GM18858 (cell line): ENCODE measurements around the gene URI1.
A peak's percentile ranks its signal among the peaks of the same experiment; 100 is the strongest.
"Not testable (repeated sequence)": the region's sequence is repeated elsewhere in the genome, so short reads cannot be mapped to it uniquely, and the experiment has no call there.

Experiments used
- ATAC-seq: cut with Tn5 transposase; IDR thresholded peaks from one replicate; pipeline ENCODE4 v1.9.1; 2021; ENCODE audit not compliant: unreplicated experiment

URI1 gene

DNA sequence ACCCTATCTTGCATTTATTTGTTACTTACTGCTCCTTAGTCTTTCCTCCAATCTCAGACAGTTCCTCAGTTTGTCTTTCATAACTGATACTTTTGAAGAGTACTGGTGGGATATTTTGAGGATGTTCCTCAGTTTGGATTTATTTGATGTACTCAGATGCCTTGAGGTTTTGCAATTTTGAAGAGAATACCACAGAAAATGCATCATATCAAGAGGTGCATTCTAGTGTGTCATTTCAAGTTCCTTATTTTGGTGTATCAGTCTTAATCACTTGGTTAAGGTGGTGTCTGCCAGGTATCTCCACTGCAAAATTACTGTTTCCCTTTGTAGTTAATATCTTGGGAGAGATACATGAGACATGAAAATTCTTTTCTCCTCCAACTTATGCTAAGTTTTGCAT lies 75.1 kb downstream of the URI1 start:
- peak; percentile 82 for ATAC-seq

DNA sequence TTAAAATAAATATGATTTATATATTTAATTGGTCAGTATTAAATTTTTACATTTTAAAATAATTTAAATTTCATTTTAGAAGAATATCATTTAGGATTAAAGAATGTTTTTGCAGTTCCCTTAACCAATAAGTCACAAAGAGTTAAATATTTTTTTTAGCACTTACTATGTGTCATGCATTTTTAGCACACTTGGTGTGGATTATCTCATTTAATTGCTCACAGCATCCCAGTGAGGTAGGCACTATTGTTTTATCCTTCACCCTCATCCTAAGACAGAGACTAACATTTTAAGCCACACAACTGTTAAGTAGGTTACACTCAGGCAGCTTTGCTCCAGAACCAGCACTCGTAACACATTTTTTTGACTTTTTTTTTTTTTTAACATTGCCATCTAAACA lies 78.2 kb downstream of the URI1 start:
- no peak for ATAC-seq

- no peak for ATAC-seq
Observed at GRCh38 chr19:30022659-30023058, 80.6 kb downstream of the URI1 start.

- no peak for ATAC-seq
Observed at GRCh38 chr19:30023330-30023729, 81.3 kb downstream of the URI1 start.

GRCh38 chr19:30024091-30024490 lies 82.1 kb downstream of the URI1 start:
- ATAC-seq = no peak

DNA sequence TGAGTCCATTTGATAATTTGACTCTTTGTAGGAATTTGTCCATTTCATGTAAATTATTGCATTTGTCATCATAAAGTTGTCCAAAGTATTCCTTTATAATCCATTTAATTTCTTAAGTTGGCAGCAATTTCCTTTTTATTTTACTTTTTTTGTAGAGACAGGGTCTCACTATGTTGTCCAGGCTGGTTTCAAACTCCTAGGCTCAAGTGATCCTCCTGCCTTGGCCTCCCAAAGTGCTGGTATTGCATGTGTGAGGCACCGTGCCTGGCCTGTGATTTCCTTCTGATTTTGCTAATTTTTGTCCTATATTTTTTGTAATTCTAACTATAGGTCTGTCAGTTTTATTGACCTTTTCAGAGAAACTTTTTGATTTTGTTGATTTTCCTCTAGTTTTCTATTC lies 84.9 kb downstream of the URI1 start:
- ATAC-seq = no peak

DNA sequence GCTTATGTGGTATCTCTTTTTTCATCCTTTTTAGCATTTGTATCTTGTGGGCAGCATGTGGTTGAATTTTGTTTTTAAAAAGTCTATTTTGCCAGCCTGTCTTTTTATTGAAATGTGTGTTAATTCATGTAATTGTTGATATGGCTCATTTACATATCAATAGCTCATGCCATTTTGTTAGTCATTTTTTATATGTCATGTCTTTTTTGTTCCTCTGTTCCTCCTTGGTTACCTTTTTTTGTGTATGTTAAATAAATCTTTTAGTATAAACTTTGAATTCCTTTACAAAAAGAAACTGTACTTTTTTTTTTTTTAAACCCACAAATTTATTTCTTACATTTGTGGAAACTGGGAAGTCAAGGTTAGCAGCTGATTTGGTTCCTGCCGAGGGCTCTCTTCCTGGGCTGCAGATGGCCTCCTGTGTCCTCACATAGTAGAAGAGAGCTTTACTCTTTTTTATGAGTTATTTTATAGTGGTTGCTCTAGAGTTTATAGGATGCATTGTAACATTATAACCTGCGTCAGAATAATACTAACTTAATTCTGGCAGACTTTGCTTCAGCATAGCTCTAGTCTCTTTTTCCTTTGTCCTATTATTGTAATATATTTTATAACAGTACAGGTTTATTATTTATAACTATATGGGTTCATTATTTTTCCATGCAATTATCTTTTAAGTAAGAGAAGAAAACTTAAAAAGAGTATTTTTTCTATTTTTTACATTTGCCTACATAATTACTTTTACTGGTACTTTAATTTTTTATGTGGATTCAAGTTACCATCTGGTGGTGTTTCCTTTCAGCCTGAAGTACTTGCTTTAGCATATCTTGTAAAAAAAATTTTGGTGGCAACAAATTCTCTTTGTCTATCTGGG lies 86.3 kb downstream of the URI1 start:
- no peak for ATAC-seq

GRCh38 chr19:30028992-30029343 lies 86.9 kb downstream of the URI1 start:
- ATAC-seq = no peak

GRCh38 chr19:30029721-30030510 lies 87.9 kb downstream of the URI1 start:
- ATAC-seq = peak; percentile 64

- no peak for ATAC-seq
Observed at GRCh38 chr19:30034321-30034720, 92.3 kb downstream of the URI1 start.

DNA sequence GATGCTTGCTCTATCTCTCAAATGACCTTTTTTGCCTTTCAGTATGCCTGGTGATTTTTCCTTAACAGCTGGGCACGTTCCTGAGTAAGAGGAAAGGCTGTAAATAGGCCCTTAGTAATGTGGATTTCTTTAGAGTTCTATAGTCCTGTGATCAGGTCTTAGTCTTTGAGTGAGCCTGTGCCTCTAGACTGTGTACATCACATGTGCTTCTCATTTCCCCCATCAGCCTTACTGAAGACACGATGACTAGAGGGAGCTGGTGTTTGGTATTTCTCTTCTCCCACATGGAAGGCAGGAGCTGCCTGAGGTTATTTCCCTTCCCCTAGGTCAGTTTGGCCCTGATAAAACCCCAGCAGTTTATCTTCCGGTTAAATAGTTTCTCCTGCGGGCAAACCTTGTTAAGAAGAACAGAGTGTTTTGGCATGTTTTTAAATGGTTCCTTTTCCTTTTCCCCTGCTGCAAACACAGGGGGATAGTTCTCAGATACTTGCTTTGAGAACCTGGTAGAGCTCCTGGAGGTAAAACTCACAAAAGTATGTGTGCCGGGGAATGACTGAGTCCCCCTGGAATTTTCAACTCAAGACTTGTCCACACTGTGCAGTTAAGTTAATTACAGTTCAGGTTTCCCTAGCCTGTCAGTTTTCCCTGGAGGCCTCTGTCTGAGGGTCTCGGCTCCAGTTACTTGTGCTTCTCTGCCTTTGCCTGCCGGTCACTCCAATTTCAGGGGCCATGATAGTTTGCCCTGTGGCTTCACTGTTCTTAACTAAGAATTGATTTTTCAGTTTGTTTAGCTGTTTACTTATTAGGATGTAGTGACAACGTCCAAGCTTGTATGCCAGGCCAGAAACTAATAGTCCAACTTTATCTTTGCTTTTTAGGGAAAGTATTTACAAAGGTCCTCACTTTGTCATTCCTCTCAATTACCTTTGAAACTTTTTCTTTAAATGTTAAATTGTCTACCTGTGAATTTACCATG lies 94.4 kb downstream of the URI1 start:
- no peak for ATAC-seq

DNA sequence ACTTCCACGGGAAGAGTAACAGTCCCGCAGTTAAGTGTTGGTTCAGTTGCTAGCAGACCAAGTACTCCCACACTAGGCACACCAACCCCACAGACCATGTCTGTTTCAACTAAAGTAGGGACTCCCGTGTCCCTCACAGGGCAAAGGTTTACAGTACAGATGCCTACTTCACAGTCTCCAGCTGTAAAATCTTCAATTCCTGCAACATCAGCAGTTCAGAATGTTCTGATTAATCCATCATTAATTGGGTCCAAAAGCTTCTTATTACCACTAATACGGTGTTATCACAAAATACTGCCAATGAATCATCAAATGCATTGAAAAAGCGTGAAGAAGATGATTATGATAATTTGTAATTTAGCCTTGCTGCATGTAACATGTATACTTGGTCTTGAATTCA lies 95.8 kb downstream of the URI1 start:
- no peak for ATAC-seq

DNA sequence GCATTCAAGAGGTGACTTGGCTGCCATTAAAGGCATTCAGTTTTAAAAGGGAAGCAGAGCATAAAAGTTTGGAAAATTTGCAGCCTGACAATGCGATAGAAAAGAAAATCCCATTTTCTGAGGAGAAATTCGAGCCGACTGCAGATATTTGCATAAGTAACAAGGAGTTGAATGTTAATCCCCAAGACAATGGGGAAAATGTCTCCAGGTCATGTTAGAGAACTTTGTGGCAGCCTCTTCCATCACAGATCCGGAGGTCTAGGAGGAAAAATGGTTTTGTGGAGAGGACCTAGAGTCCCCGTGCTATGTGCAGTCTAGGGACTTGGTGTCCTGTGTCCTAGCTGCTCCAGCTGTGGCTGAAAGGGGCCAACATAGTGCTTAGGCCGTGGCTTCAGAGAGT lies 99.9 kb downstream of the URI1 start:
- not testable (repeated sequence) for ATAC-seq

DNA sequence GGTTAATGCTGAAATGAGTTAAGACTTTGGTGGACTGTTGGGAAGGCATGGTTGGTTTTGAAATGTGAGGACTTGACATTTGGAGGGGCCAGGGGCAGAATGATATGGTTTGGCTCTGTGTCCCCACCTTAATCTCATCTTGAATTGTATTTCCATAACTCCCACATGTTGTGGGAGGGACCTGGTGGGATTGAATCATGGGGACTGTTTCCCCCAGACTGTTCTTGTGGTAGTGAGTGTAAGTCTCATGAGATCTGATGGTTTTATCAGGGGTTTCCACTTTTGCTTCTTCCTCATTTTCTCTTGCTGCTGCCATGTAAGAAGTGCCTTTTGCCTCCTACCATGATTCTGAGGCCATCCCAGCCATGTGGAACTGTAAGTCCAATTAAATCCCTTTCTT lies 101.0 kb downstream of the URI1 start:
- not testable (repeated sequence) for ATAC-seq

GRCh38 chr19:30044273-30045248 lies 102.5 kb downstream of the URI1 start:
- ATAC-seq = no peak

- ATAC-seq = no peak
Observed at GRCh38 chr19:30046522-30046921, 104.5 kb downstream of the URI1 start.

- no peak for ATAC-seq
Observed at GRCh38 chr19:30047432-30047831, 105.4 kb downstream of the URI1 start.

GRCh38 chr19:30049226-30049625 lies 107.2 kb downstream of the URI1 start:
- ATAC-seq = no peak

GRCh38 chr19:30049846-30050667 lies 108.0 kb downstream of the URI1 start:
- no peak for ATAC-seq
